ENCODE measurements around the gene ZBTB8OS. TPM values are rescaled to one million over a fixed set of nuclear protein-coding genes. Genes with fewer than 3 reads are reported as not detected.
A peak's percentile ranks its signal among the peaks of the same experiment; 100 is the strongest.
"Not testable (repeated sequence)": the region's sequence is repeated elsewhere in the genome, so short reads cannot be mapped to it uniquely, and the experiment has no call there.

The ZBTB8OS gene
- total RNA-seq, 2 experiments from 2014 or later: 57.7 to 61.7 TPM

- ATAC-seq (ENCODE audit: low read depth) (no peak), DNase-seq (no peak)
- Mint-ChIP-seq H3K9me3 (no peaks in the 10 kb centered on the region), H3K27ac (no peak overlapping the region), H3K36me3 (peaks cover 6% of the 10 kb centered on the region), H3K27me3 (no peaks in the 10 kb centered on the region), H3K4me3 (no peak overlapping the region), H3K4me1 (peaks cover 20% of the 10 kb centered on the region)
- POLR2A ChIA-PET: interaction anchor here (2.0 kb wide), 1 partner anchor 14 kb away, joined by 5 read pairs; the partner anchor contains the start of genes RBBP4 and ZBTB8OS
Measured at GRCh38 chr1:32636914-32637645, 13.3 kb downstream of the ZBTB8OS start.

GRCh38 chr1:32635508-32636277 is 14.7 kb downstream of the ZBTB8OS start:
- no peaks in the 10 kb centered on the region for H3K9me3 Mint-ChIP-seq
- peaks cover 8% of the 10 kb centered on the region for H3K36me3 Mint-ChIP-seq
- H3K27me3 Mint-ChIP-seq: no peaks in the 10 kb centered on the region
- no peak overlapping the region for H3K27ac Mint-ChIP-seq
- H3K4me3 Mint-ChIP-seq: no peak overlapping the region
- DNase-seq (no peak), ATAC-seq (ENCODE audit: low read depth) (no peak)
- POLR2A ChIA-PET: interaction anchor here (0.7 to 2.0 kb wide), 2 partner anchors 15 to 23 kb away, joined by 4 to 5 read pairs; partner anchors contain the start of genes RBBP4 and ZBTB8OS
- peaks cover 20% of the 10 kb centered on the region for H3K4me1 Mint-ChIP-seq

- Mint-ChIP-seq H3K27ac (no peak overlapping the region), H3K4me3 (no peak overlapping the region), H3K27me3 (no peaks in the 10 kb centered on the region), H3K9me3 (no peaks in the 10 kb centered on the region), H3K4me1 (peaks cover 21% of the 10 kb centered on the region), H3K36me3 (peaks cover 10% of the 10 kb centered on the region)
- no peak for ATAC-seq (ENCODE audit: low read depth)
- POLR2A ChIA-PET: interaction anchor here (0.5 to 1.4 kb wide), 3 partner anchors 18 to 683 kb away, joined by 3 to 4 read pairs (median 3); partner anchors contain the start of genes RBBP4 and ZBTB8OS
- DNase-seq: no peak
Measured at GRCh38 chr1:32632829-32633228, 17.5 kb downstream of the ZBTB8OS start.

- DNase-seq; H3K4me3 Mint-ChIP-seq; H3K27me3 Mint-ChIP-seq; H3K27ac Mint-ChIP-seq; ATAC-seq (ENCODE audit: low read depth); H3K9me3 Mint-ChIP-seq: not testable (repeated sequence)
- Mint-ChIP-seq H3K4me1 (peaks cover 25% of the 10 kb centered on the region), H3K36me3 (peaks cover 16% of the 10 kb centered on the region)
- POLR2A ChIA-PET: interaction anchor here (1.2 kb wide), 1 partner anchor 21 kb away, joined by 3 read pairs; the partner anchor contains the start of gene RBBP4
Measured at GRCh38 chr1:32630173-32630572, 20.2 kb downstream of the ZBTB8OS start.

- DNase-seq (no peak), ATAC-seq (ENCODE audit: low read depth) (peak; percentile 83)
- POLR2A ChIA-PET: interaction anchor here (1.9 kb wide), 1 partner anchor 24 kb away, joined by 14 read pairs; the partner anchor contains the start of gene RBBP4
- no peaks in the 10 kb centered on the region for H3K27me3 Mint-ChIP-seq
- peaks cover 29% of the 10 kb centered on the region for H3K4me1 Mint-ChIP-seq
- H3K27ac Mint-ChIP-seq: peak overlapping the region; percentile 81
- peaks cover 3% of the 10 kb centered on the region for H3K9me3 Mint-ChIP-seq
- peaks cover 32% of the 10 kb centered on the region for H3K36me3 Mint-ChIP-seq
- peak overlapping the region; percentile 56 for H3K4me3 Mint-ChIP-seq
Measured at GRCh38 chr1:32627596-32628162, 22.7 kb downstream of the ZBTB8OS start.

GRCh38 chr1:32626176-32626575 is 24.2 kb downstream of the ZBTB8OS start:
- no peak for ATAC-seq (ENCODE audit: low read depth)

GRCh38 chr1:32623775-32624174 is 26.6 kb downstream of the ZBTB8OS start:
- Mint-ChIP-seq H3K4me3 (peak overlapping the region; percentile 29), H3K36me3 (peaks cover 41% of the 10 kb centered on the region), H3K27me3 (no peaks in the 10 kb centered on the region), H3K27ac (peak overlapping the region; percentile 57), H3K4me1 (peaks cover 30% of the 10 kb centered on the region), H3K9me3 (peaks cover 3% of the 10 kb centered on the region)
- DNase-seq: no peak
- POLR2A ChIA-PET: no interaction called here
- ATAC-seq (ENCODE audit: low read depth): peak; percentile 41

More at GRCh38 chr1:32626176-32626575, 24.2 kb downstream of the ZBTB8OS start:
- no peak for DNase-seq
- Mint-ChIP-seq H3K4me1 (peaks cover 27% of the 10 kb centered on the region), H3K36me3 (peaks cover 39% of the 10 kb centered on the region), H3K27me3 (no peaks in the 10 kb centered on the region), H3K27ac (no peak overlapping the region), H3K9me3 (peaks cover 3% of the 10 kb centered on the region), H3K4me3 (no peak overlapping the region)
- POLR2A ChIA-PET: interaction anchor here (0.6 to 1.9 kb wide), 2 partner anchors 26 to 45 kb away, joined by 3 to 14 read pairs; partner anchors contain the start of gene RBBP4

- H3K4me1 Mint-ChIP-seq: peaks cover 30% of the 10 kb centered on the region
- H3K27me3 Mint-ChIP-seq: no peaks in the 10 kb centered on the region
- peak overlapping the region; percentile 17 for H3K4me3 Mint-ChIP-seq
- peaks cover 43% of the 10 kb centered on the region for H3K36me3 Mint-ChIP-seq
- POLR2A ChIA-PET: interaction anchor here (0.5 to 0.7 kb wide), 2 partner anchors 9 to 73 kb away, joined by 3 read pairs; no protein-coding TSS in a partner anchor
- H3K27ac Mint-ChIP-seq: peak overlapping the region; percentile 14
- peak; percentile 22 for ATAC-seq (ENCODE audit: low read depth)
- DNase-seq: no peak
- peaks cover 3% of the 10 kb centered on the region for H3K9me3 Mint-ChIP-seq
Measured at GRCh38 chr1:32622806-32623681, 27.3 kb downstream of the ZBTB8OS start.

- no peak for DNase-seq
- Mint-ChIP-seq H3K9me3 (peaks cover 3% of the 10 kb centered on the region), H3K4me3 (no peak overlapping the region), H3K27ac (no peak overlapping the region), H3K27me3 (no peaks in the 10 kb centered on the region), H3K4me1 (peaks cover 23% of the 10 kb centered on the region), H3K36me3 (peaks cover 41% of the 10 kb centered on the region)
- POLR2A ChIA-PET: no interaction called here
- no peak for ATAC-seq (ENCODE audit: low read depth)
Measured at GRCh38 chr1:32622205-32622604, 28.1 kb downstream of the ZBTB8OS start.

- DNase-seq (no peak), ATAC-seq (ENCODE audit: low read depth) (no peak)
- H3K36me3 Mint-ChIP-seq: peaks cover 32% of the 10 kb centered on the region
- H3K4me3 Mint-ChIP-seq: no peak overlapping the region
- no peaks in the 10 kb centered on the region for H3K27me3 Mint-ChIP-seq
- POLR2A ChIA-PET: no interaction called here
- H3K9me3 Mint-ChIP-seq: peaks cover 3% of the 10 kb centered on the region
- H3K4me1 Mint-ChIP-seq: peaks cover 19% of the 10 kb centered on the region
- H3K27ac Mint-ChIP-seq: no peak overlapping the region
Measured at GRCh38 chr1:32619701-32620485, 30.5 kb downstream of the ZBTB8OS start.

- H3K27ac Mint-ChIP-seq: no peak overlapping the region
- no peaks in the 10 kb centered on the region for H3K9me3 Mint-ChIP-seq
- no peak overlapping the region for H3K4me3 Mint-ChIP-seq
- peaks cover 24% of the 10 kb centered on the region for H3K36me3 Mint-ChIP-seq
- peaks cover 13% of the 10 kb centered on the region for H3K4me1 Mint-ChIP-seq
- ATAC-seq (ENCODE audit: low read depth) (no peak), DNase-seq (no peak)
- POLR2A ChIA-PET: no interaction called here
- no peaks in the 10 kb centered on the region for H3K27me3 Mint-ChIP-seq
Measured at GRCh38 chr1:32618673-32619221, 31.6 kb downstream of the ZBTB8OS start.

All from activated naive CD8-positive, alpha-beta T cell treated with anti-CD3 and anti-CD28 coated beads, Interleukin-2, amount 10 ng/mL, durations not matched to agents 7 days and 5 days (primary cell).